KOPT-K1 (cell line): ENCODE results near the gene CAPN10.
"Not testable (repeated sequence)": the region's sequence is repeated elsewhere in the genome, so short reads cannot be mapped to it uniquely, and the experiment has no call there.

ENCODE experiments used
- H3K27ac ChIP-seq: fragments of 200-600 bp; sonication (generic); 2 replicates; pipeline ENCODE4 v1.5.1; 2016; ENCODE audit warnings: antibody characterized with exemption, mild to moderate bottlenecking, low read depth, low read length; ENCODE audit not compliant: poor library complexity, severe bottlenecking
- H3K36me3 ChIP-seq: fragments of 200-600 bp; sonication (generic); 2 replicates; pipeline ENCODE4 v1.5.1; 2017; ENCODE audit warnings: antibody characterized with exemption, mild to moderate bottlenecking, low read length, moderate library complexity; ENCODE audit not compliant: insufficient read depth
- H3K9me3 ChIP-seq: fragments of 200-600 bp; sonication (generic); 2 replicates; pipeline ENCODE4 v1.5.1; 2017; ENCODE audit warnings: antibody characterized with exemption, low read length, mild to moderate bottlenecking; ENCODE audit not compliant: insufficient read depth, poor library complexity, severe bottlenecking

Gene CAPN10

DNA sequence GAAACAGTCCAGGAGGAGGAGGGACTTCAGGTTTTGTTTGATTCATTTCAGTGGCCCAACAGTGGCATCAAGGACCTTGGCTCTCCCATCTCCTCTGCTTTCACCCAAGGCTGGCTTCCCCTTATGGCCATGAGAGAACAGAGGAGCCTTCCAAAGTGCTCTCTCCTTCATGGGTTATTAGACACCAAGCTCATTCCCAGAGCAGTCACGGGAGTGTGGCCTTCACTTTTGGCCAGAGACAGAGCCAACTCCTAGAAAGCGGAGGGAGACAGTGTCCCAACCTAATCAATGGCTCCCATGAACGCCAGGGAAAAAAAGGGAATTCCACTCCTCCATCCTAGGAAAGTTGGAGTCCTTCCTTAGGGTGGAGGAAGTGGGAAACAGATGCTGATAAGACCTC is 27.2 kb upstream of the CAPN10 start:
- peak overlapping the region; percentile 97 for H3K27ac ChIP-seq

DNA sequence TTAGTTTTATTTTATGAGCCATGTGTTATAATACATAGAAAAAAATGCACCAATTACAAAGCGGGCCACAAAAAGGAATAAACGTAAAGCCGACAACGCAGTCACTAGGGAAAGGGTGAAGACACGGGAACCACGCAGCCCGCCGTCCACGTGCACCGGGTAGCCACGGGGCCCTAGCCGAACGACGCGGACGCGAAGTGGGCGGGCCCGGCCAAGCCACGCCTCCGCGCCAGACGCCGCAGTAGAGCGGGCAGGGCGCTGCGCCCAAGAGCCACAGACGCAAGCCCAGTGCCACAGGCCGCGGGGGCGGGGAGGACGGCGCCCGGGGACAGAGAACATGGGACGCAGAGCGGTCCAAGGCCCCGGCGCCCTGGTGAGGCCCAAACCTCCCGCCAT is 26.5 kb upstream of the CAPN10 start, which contains the start of gene DUSP28:
Gene DUSP28, plus strand, starts transcription at position 274 of the 396 bp plus-strand sequence. CDS start 328 bp downstream, outside the sequence.
- H3K9me3 ChIP-seq, result no peaks in the 10 kb centered on the region
- H3K36me3 ChIP-seq, result peaks cover 44% of the 10 kb centered on the region
- peak within 1 kb of the TSS; percentile 97 for H3K27ac ChIP-seq

More for the DNA sequence above, 27.2 kb upstream of the CAPN10 start:
- peaks cover 52% of the 10 kb centered on the region for H3K36me3 ChIP-seq
- H3K9me3 ChIP-seq, result no peaks in the 10 kb centered on the region

DNA sequence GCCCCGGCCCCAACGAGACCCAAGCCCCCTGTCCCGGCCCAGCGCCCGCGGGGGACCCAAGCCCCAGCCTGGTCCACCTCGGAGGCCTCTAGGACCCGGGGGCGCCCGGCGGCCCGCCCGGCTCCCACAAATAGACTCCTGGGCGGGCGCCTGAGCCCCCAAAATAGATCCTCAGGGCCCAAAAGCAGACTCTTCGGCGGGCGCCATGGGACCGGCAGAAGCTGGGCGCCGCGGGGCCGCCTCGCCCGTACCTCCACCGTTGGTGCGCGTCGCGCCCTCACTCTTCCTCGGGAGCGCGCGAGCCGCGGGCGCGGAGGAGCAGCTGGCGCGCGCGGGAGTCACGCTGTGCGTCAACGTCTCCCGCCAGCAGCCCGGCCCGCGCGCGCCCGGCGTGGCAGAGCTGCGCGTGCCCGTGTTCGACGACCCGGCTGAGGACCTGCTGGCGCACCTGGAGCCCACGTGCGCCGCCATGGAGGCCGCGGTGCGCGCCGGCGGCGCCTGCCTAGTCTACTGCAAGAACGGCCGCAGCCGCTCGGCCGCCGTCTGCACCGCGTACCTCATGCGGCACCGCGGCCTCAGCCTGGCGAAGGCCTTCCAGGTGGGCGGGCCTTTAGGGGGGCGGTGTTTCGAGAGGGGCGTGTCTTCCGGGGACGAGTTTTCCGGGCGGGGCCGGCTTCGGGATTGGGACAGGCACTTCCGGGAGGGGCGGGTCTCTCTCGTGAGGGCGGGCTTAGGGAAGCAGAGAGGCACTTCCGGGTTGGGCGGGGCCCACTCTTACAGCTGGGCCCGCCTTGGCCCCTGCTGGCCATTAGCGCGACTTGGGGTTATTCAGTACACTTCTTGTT is 25.8 kb upstream of the CAPN10 start:
- H3K27ac ChIP-seq, result peak overlapping the region; percentile 97
- peaks cover 38% of the 10 kb centered on the region for H3K36me3 ChIP-seq
- H3K9me3 ChIP-seq, result no peaks in the 10 kb centered on the region

DNA sequence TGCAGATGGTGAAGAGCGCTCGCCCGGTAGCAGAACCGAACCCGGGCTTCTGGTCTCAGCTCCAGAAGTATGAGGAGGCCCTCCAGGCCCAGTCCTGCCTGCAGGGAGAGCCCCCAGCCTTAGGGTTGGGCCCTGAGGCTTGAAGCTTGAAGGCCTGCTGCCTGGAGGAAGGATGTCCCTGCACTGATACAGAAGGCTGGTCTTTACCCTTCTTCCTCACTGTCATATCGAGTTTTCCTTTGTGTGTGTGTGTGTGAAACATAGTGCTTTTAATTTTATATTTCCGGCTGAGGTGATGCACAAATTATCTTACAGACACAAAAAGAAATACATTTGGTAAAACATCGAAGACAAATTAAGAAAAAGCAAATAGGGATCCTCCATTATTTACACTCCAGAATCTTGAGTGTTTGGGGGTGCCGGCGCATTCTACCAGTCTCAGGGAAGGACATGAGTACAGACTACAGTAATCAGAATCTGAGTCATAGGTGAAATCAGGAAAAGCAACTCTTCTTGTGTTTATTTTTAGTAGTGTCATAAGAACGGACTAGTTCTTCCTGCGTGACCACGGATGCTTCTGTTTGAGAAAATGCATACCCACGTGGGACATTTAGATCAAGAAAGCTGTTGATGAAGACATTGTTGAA is 25.1 kb upstream of the CAPN10 start:
- Histone ChIP-seq H3K27ac (peak overlapping the region; percentile 97), H3K9me3 (no peaks in the 10 kb centered on the region), H3K36me3 (peaks cover 32% of the 10 kb centered on the region)

DNA sequence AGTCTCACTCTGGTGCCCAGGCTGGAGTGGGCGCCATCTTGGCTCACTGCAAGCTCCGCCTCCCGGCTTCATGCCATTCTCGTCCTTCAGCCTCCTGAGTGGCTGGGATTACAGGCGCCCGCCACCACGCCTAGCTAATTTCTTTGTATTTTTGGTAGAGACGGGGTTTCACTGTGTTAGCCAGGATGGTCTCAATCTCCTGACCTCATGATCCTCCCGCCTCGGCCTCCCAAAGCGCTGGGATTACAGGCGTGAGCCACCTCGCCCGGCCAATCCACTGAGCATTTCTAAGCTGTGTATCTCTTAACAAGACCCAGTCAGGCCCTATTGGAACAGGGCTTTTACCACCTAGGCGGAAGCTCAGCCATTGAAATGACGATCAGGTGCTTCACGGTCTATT is 23.3 kb upstream of the CAPN10 start:
- H3K36me3 ChIP-seq, result peaks cover 22% of the 10 kb centered on the region; the same call in 1 of the 2 replicates
- not testable (repeated sequence) for H3K27ac ChIP-seq, H3K9me3 ChIP-seq

DNA sequence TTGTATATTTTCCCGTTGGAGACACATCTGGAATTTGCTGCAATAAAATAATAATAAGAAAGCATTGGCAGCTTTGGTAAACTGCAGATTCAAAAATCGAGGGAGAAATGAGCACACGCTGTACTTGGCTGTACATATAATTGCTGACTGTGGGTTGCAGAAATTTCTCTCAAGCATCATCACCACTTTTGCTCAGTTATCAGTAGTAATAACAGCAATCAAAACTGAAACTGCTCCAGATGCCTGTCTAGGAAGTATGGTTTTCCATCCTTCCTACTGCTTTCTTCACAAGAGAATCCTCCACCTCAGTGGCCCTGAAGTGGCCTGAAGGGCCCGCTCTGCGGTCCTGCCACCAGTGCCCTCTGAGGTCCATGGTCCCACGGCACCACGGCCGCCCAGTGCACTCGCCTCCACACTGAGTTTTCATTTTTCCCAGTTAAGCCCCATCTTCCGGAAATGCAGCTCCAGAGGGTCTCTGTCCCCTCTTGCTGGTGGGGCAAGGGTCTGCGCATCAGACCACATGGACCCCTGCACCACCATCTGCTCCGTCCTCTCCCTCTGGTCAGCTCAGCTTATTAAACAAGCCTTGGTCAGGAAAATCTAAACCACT is 22.5 kb upstream of the CAPN10 start:
- Histone ChIP-seq H3K9me3 (no peaks in the 10 kb centered on the region), H3K36me3 (peaks cover 13% of the 10 kb centered on the region; the same call in 1 of the 2 replicates), H3K27ac (peak overlapping the region; percentile 85)

DNA sequence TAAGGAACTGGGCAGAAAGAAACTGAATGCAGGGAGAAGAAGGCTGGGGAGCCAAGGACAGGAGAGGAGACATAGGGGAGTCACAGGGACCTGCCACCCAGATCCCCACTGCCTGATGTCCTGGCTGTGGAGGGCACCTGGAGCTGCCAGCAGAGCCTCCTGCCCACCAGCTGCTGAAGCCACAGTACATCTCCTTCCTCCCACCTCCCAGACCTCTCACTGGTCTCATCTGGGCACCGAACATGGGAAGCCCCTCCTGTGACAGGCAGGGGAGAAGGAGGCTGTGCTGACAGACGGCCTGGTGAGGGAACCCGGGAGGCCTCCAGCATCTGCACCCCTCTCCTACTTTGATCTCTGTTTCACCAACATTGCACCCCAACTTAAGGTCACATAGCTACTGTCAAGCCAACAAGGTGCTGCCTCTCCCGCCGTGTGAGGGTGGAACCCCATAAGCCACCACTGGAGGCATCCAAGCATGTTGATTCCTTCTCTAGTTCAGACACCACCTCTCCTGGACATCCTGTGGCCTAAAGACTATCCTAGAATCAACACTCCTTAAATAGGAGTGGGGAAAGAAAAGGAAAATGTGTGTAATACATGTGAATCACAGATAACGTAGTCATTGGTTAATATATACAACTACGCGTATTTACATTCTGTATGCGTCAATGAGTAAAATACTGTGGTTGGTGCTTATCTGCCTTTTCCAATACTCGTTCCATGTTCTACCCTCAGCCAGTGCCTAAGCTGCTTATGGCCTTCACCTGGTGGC is 21.8 kb upstream of the CAPN10 start:
- Histone ChIP-seq H3K36me3 (peaks cover 13% of the 10 kb centered on the region; the same call in 1 of the 2 replicates), H3K9me3 (no peaks in the 10 kb centered on the region), H3K27ac (peak overlapping the region; percentile 85)

DNA sequence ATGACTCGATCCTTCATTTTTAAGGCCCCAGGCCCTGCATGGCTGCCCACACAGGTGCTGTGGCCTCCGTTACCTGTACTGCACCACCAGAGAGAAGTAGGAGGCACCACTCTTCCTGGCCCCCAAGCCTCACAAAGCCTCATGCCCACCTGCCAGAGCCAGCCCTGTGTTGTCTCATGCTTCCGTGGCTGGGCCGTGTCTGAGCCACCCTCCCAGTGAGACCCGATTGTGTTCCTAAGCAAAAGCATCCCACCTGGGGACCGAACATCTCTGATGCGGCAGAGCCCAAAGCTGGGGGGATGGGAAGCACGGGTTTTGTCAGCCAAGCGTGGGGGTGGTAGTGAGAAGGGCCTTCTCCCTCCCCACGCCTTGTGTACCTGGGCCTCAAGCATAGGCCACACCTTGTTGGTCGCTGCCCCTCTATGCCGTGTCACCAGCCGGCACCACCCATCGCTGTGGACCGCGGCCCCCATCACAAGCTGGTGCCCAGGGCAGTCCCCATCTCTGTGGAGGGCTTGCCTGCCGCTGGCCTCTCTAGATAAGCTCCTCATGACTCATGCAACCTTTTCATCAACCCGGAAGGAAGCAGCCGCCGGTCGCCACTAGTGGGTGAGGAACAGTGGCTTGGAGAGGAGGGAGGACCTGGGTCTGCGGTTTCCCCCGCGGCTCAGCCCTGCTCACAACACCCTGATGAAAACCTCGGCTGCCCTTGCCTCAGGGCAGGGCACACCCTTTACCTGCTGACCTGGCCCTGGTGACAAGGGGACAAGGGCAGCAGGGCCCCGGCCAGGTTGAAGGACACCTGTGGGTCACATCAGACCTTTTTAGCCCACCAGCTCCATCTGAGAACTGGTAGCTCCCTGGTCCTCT is 21.0 kb upstream of the CAPN10 start:
- Histone ChIP-seq H3K27ac (peak overlapping the region; percentile 85), H3K9me3 (no peaks in the 10 kb centered on the region), H3K36me3 (peaks cover 13% of the 10 kb centered on the region; the same call in 1 of the 2 replicates)

DNA sequence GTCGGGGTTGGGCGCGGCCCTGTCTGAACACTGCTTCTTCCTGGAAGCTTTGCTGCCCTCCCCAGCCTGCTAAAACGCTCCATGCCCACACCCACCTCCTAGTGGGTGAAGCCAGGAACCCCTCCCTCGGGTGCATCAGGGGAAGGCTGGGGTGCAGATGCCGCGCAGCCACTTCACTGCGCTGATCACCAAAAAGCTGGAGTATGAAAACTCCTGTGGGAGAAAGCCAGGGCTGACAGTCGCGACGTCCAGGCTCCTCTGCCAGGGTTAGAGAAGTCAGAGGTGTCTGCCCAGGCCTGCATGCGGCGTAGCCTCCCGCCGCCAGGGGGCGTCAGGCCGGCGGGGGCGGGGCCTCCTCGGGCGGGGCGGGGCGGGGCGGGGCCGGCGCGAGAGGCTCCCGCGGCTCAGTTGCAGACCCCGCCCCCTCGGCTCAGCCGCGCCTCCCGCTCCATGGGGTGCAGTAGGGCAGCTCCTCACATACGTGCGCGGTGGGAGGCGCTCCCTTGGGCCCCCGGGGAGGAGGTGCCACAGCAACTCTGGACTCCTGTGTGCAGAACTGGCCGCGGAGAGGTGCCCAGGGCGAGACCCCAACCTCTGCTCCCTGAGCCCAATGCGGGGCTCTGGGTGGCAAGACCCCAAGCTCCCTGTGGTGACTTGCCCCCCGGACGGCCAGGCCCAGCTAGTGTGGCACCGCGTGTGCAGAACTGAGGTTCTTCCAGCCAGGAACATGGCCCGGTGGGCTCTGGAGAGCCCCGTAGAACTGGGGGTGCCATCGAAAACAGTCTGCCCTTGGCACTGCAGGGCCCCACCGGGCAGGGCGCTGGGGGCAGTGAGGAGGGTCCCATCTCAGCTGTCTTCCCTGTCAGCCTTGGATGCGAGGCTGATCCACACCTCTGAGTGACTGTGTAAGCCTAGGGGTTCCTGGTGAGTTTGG is 20.1 kb upstream of the CAPN10 start:
- H3K27ac ChIP-seq, result peak overlapping the region; percentile 85
- peaks cover 13% of the 10 kb centered on the region; the same call in 1 of the 2 replicates for H3K36me3 ChIP-seq
- H3K9me3 ChIP-seq, result no peaks in the 10 kb centered on the region

DNA sequence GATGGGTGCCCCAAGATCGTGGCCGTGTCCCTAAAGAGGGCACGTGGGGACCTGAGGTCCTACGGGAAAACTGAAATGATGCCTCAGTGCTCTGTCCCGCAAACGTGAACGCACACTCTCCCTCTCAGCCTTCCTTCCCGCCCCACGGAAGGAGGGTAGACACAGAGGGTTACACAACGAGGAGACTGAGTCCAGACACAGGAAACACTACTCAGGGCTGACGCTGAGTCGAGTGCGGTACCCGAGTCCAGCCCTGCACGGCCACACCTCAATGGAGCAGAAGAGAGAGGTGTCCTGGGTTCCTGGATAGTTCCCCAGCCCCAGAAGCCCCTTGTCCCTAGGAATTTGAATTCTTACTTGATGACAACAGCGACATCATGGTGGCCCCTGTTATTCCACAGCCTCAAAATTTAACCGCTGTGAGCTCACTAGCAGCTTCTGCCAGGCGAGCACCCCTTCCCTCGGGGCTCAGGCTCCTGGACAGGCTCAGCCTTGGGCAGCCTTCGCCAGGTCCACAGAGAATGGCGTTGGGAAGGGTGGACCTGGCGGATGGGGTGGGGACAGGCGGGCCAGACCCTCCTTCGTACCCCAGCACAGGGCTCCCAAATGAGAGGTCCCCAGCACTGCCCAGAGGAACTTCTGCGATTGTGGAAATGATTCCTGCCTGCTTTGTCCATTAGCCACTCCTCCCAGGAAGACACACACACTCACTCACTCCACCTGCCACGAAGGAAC is 19.2 kb upstream of the CAPN10 start:
- H3K9me3 ChIP-seq, result no peaks in the 10 kb centered on the region
- H3K27ac ChIP-seq, result peak overlapping the region; percentile 85
- peaks cover 16% of the 10 kb centered on the region; the same call in 1 of the 2 replicates for H3K36me3 ChIP-seq

DNA sequence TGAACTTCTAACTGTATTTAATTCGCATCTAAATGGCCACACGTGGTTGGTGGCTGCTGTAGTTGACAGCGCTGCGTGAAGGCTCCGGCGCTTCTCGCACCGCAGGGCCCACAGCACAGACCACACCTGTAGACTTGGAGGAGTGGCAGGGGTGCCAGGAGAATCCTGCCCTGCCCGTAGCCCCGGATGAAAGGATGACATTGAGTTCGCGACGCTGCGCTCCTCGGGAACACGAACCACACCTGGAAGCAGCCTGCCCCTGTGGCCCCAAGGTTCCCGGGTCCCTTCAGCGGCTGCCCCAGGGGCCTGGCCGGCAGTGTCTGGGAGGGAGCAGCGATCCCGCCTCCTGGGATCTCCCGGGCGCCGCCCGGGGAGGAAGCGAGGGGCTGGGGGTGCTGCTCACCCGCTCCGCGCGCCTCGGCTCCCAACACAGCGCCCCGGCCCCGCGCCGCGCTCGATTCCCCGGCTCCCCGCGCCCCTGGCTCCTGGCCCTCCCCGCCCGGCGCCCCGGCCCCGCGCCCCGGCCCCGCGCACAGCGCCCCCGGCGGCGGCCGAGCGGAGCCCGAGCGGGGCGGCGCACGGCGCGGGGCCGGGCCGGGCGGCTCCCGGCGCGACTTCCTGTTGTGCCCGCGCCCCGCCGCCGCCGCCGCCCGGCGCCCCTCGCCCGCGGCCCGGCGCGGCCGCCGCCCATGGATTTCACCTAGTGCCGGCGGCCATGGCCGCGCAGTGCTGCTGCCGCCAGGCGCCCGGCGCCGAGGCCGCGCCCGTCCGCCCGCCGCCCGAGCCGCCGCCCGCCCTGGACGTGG is 18.5 kb upstream of the CAPN10 start, which contains the start of gene RNPEPL1:
Gene RNPEPL1, plus strand, starts transcription at position 613 of the 806 bp plus-strand sequence. Its CDS starts 103 bp downstream, at position 716.
- H3K36me3 ChIP-seq, result peaks cover 14% of the 10 kb centered on the region; the same call in 1 of the 2 replicates
- H3K27ac ChIP-seq, result peak within 1 kb of the TSS; percentile 59
- no peaks in the 10 kb centered on the region for H3K9me3 ChIP-seq
